Endodermal cell (in vitro differentiated cells): ENCODE data around the gene PRPSAP1. TPM values are rescaled to one million over a fixed set of nuclear protein-coding genes. Genes with fewer than 3 reads are reported as not detected.

Experiments
- DNase-seq: peaks from one replicate; pipeline ENCODE4 v3.0.0-alpha.2; 2017
- H3K27ac ChIP-seq: 2 replicates; pipeline ENCODE4 v1.5.1; 2013; ENCODE audit warnings: mild to moderate bottlenecking, low read depth, low read length, moderate library complexity
- H3K27me3 ChIP-seq: 2 replicates; pipeline ENCODE4 v1.6.1; 2013; ENCODE audit warnings: mild to moderate bottlenecking, low read length, moderate library complexity; ENCODE audit not compliant: insufficient read depth, control insufficient read depth, poor library complexity, severe bottlenecking
- H3K36me3 ChIP-seq: 2 replicates; pipeline ENCODE4 v1.7.0; 2013; ENCODE audit warnings: mild to moderate bottlenecking, low read length, moderate library complexity; ENCODE audit not compliant: control insufficient read depth, insufficient read depth
- H3K4me1 ChIP-seq: one replicate; pipeline ENCODE4 v1.7.0; 2013; ENCODE audit warnings: low read length; ENCODE audit not compliant: control insufficient read depth, insufficient read depth
- H3K4me3 ChIP-seq: 2 replicates; pipeline ENCODE4 v1.5.1; 2013; ENCODE audit warnings: mild to moderate bottlenecking, low read length, moderate library complexity
- H3K9ac ChIP-seq: 2 replicates; pipeline ENCODE4 v1.6.1; 2013; ENCODE audit warnings: mild to moderate bottlenecking, low read length, moderate library complexity; ENCODE audit not compliant: poor library complexity, severe bottlenecking; ENCODE audit errors: extremely low read depth
- H3K9me3 ChIP-seq: 2 replicates; pipeline ENCODE4 v1.6.1; 2013; ENCODE audit warnings: mild to moderate bottlenecking, low read length, moderate library complexity; ENCODE audit not compliant: control insufficient read depth
- H3K27ac Mint-ChIP-seq: 2 replicates; pipeline ENCODE4 v1.8.0; 2020; ENCODE audit warnings: mixed read lengths
- H3K27me3 Mint-ChIP-seq: 2 replicates; pipeline ENCODE4 v1.8.0; 2021; ENCODE audit warnings: mild to moderate bottlenecking, mixed read lengths; ENCODE audit not compliant: insufficient read depth
- H3K36me3 Mint-ChIP-seq: 2 replicates; pipeline ENCODE4 v1.8.0; 2020; ENCODE audit warnings: low read depth, mixed read lengths
- H3K4me1 Mint-ChIP-seq: 2 replicates; pipeline ENCODE4 v1.8.0; 2020; ENCODE audit warnings: mixed read lengths
- H3K4me3 Mint-ChIP-seq: 2 replicates; pipeline ENCODE4 v1.8.0; 2020; ENCODE audit warnings: mild to moderate bottlenecking, moderate library complexity, mixed read lengths
- H3K9me3 Mint-ChIP-seq: 2 replicates; pipeline ENCODE4 v1.8.0; 2020; ENCODE audit warnings: mild to moderate bottlenecking, mixed read lengths
- CTCF ChIP-seq: fragments of 200-600 bp; sonication (generic); conservative IDR thresholded peaks from 2 replicates; pipeline ENCODE4 v1.5.0; 2021; ENCODE audit warnings: antibody characterized with exemption, mild to moderate bottlenecking
- WGBS, 2 experiments: methylation state at CpG; one replicate each; pipeline versions ENCODE4 v1.1.5 to v1.1.7; 2013; ENCODE audit warnings: missing lambda C conversion rate in 2 of 2, mixed read lengths in 1 of 2; ENCODE audit not compliant: insufficient coverage in 1 of 2, insufficient read length in 1 of 2; 5-methylcytosine and 5-hydroxymethylcytosine counted together
- total RNA-seq, 2 donors: library from RNA; stranded (reverse); fragmentation: NEBNext Ultra II Directional in 1 of 2; extraction: Animal tissue kit (Norgen Biotek cat#: 25700) in 1 of 2; gene quantifications; 2 replicates in 1 of 2; 3 replicates in 1 of 2; pipeline ENCODE4 v1.2.1, GENCODE V29; 2021

Gene PRPSAP1
- total RNA-seq, 2 donors from 2014 or later: 60.9 to 89.8 TPM

- Mint-ChIP-seq H3K27me3 (peaks cover 43% of the 10 kb centered on the region), H3K4me1 (peaks cover 1% of the 10 kb centered on the region), H3K4me3 (peak overlapping the region; percentile 73), H3K27ac (peak overlapping the region; percentile 84), H3K9me3 (no peaks in the 10 kb centered on the region), H3K36me3 (no peaks in the 10 kb centered on the region)
- peak overlapping the region; percentile 68 for H3K27ac ChIP-seq
- peak overlapping the region; percentile 5 for H3K9ac ChIP-seq
- WGBS, 2 experiments: 10 to 11% methylated on average over 2 to 21 of the region's 21 CpGs
- peak overlapping the region; percentile 82 for H3K4me3 ChIP-seq
- H3K36me3 ChIP-seq: no peaks in the 10 kb centered on the region
- no peaks in the 10 kb centered on the region for H3K9me3 ChIP-seq
- no peak for TF ChIP-seq CTCF
- peak; percentile 92 for DNase-seq
- no peaks in the 10 kb centered on the region for H3K4me1 ChIP-seq
- H3K27me3 ChIP-seq: peaks cover 35% of the 10 kb centered on the region
Observed at GRCh38 chr17:76382351-76382802, 28.7 kb upstream of the PRPSAP1 start.

GRCh38 chr17:76381633-76382350, 28.1 kb upstream of the PRPSAP1 start:
- Histone ChIP-seq H3K9ac (no peak overlapping the region), H3K4me3 (no peak overlapping the region), H3K27me3 (peaks cover 35% of the 10 kb centered on the region), H3K27ac (peak overlapping the region; percentile 85), H3K9me3 (no peaks in the 10 kb centered on the region), H3K4me1 (no peaks in the 10 kb centered on the region), H3K36me3 (no peaks in the 10 kb centered on the region)
- H3K27ac Mint-ChIP-seq: no peak overlapping the region
- H3K36me3 Mint-ChIP-seq: no peaks in the 10 kb centered on the region
- H3K4me3 Mint-ChIP-seq: peak overlapping the region; percentile 73
- H3K27me3 Mint-ChIP-seq: peaks cover 38% of the 10 kb centered on the region
- 58 to 79% methylated on average over 13 to 19 of the region's 19 CpGs for WGBS, 2 experiments
- peak; percentile 71 for DNase-seq
- peaks cover 1% of the 10 kb centered on the region for H3K4me1 Mint-ChIP-seq
- TF ChIP-seq CTCF: no peak
- no peaks in the 10 kb centered on the region for H3K9me3 Mint-ChIP-seq

- TF ChIP-seq CTCF: no peak
- no peak overlapping the region for H3K27ac ChIP-seq
- DNase-seq: no peak
- H3K9me3 ChIP-seq: no peaks in the 10 kb centered on the region
- Mint-ChIP-seq H3K4me1 (peaks cover 1% of the 10 kb centered on the region), H3K27me3 (peaks cover 19% of the 10 kb centered on the region), H3K27ac (no peak overlapping the region), H3K4me3 (no peak overlapping the region), H3K9me3 (no peaks in the 10 kb centered on the region), H3K36me3 (no peaks in the 10 kb centered on the region)
- H3K4me3 ChIP-seq: no peak overlapping the region
- no peaks in the 10 kb centered on the region for H3K4me1 ChIP-seq
- no peaks in the 10 kb centered on the region for H3K36me3 ChIP-seq
- 92% methylated on average over 11 to 21 of the region's 21 CpGs for WGBS, 2 experiments
- H3K27me3 ChIP-seq: peaks cover 18% of the 10 kb centered on the region
- H3K9ac ChIP-seq: no peak overlapping the region
Observed at GRCh38 chr17:76379646-76380376, 26.1 kb upstream of the PRPSAP1 start.
